Loucy (cell line): ENCODE measurements around the gene SHISAL2B.

Experiments used
- EZH2phosphoT487 ChIP-seq: fragments of 200-600 bp; IDR thresholded peaks from 2 replicates; pipeline ENCODE4 v1.6.1; 2018; ENCODE audit warnings: antibody characterized with exemption, mild to moderate bottlenecking, moderate library complexity, borderline replicate concordance
- TF ChIP-seq, protein P1 (sequence below): fragments of 200-600 bp; sonication (generic); conservative IDR thresholded peaks from 2 replicates; pipeline ENCODE4 v1.5.1; 2014; ENCODE audit warnings: mild to moderate bottlenecking, antibody characterized with exemption, low read length

DNA sequence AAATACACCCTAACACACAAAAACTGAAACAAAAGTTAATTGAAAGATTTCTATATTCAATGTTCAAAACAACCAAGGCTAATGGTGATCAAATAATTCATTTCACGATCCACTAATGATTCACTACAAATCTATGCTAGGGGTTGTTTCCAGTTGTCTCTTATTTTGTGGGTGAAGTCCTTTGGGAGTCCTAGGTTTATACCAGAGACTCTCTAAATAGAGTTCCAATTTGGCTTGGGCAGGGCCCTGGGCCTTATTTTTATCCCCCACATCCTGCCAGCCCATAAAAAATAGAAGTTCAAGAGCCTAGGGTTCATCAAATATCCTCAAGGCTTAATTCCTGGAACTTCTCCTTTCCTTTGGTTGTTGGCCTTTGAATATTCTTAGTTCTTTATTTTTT is 52.1 kb downstream of the SHISAL2B start:
- TF ChIP-seq, protein P1, sequence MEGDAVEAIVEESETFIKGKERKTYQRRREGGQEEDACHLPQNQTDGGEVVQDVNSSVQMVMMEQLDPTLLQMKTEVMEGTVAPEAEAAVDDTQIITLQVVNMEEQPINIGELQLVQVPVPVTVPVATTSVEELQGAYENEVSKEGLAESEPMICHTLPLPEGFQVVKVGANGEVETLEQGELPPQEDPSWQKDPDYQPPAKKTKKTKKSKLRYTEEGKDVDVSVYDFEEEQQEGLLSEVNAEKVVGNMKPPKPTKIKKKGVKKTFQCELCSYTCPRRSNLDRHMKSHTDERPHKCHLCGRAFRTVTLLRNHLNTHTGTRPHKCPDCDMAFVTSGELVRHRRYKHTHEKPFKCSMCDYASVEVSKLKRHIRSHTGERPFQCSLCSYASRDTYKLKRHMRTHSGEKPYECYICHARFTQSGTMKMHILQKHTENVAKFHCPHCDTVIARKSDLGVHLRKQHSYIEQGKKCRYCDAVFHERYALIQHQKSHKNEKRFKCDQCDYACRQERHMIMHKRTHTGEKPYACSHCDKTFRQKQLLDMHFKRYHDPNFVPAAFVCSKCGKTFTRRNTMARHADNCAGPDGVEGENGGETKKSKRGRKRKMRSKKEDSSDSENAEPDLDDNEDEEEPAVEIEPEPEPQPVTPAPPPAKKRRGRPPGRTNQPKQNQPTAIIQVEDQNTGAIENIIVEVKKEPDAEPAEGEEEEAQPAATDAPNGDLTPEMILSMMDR = no peak
- TF ChIP-seq EZH2phosphoT487 = no peak
